Measurements from ENCODE around the gene UBXN7. TPM values are rescaled to one million over a fixed set of nuclear protein-coding genes. Genes with fewer than 3 reads are reported as not detected.

The UBXN7 gene
- total and polyA plus RNA-seq, 2 of the 8 experiments (the other 6 are each of a cell fraction or from before 2014, with no cell fraction given) = 18.5 to 109 TPM

- Histone ChIP-seq H3K79me1 (ENCODE audit: low read depth, low read length) (no peaks in the 10 kb centered on the region), H3K27ac (ENCODE audit: low read depth, low read length) (no peak overlapping the region), H3K4ac (replicated peaks; ENCODE audit: insufficient read length, low read depth, low read length) (no peak overlapping the region), H3K79me2 (ENCODE audit: control insufficient read depth in 1 of 2, insufficient read depth in 2 of 2, low read length in 2 of 2) (no peaks in the 10 kb centered on the region), H4K20me1 (replicated peaks in 1 of 2; ENCODE audit: control insufficient read depth in 1 of 2, insufficient read depth in 2 of 2, low read length in 2 of 2) (no peaks in the 10 kb centered on the region), H3K4me1 (replicated peaks in 1 of 4; ENCODE audit: control insufficient read depth in 3 of 4, insufficient read depth in 4 of 4, low read length in 3 of 4) (no peaks in the 10 kb centered on the region), H3K9ac (replicated peaks in 1 of 4; ENCODE audit: extremely low read depth in 1 of 4, low read depth in 3 of 4, low read length in 3 of 4) (no peak overlapping the region), H2BK20ac (ENCODE audit: low read length) (no peak overlapping the region), H3K9me3 (ENCODE audit: insufficient read depth in 2 of 2, low read depth in 1 of 2, low read length in 1 of 2) (no peaks in the 10 kb centered on the region), H4K91ac (replicated peaks; ENCODE audit: insufficient read length, low read length) (no peak overlapping the region), H4K5ac (ENCODE audit: insufficient read length, low read depth, low read length) (no peak overlapping the region), H3K14ac (ENCODE audit: insufficient read length) (no peak overlapping the region), H2AFZ (ENCODE audit: low read length) (no peak overlapping the region), H2BK120ac (replicated peaks; ENCODE audit: low read depth, low read length) (no peak overlapping the region), H3K4me3 (ENCODE audit: extremely low read depth in 1 of 4, insufficient read depth in 2 of 4, low read depth in 3 of 4, low read length in 4 of 4) (no peak overlapping the region), H2BK12ac (ENCODE audit: low read depth, low read length) (no peak overlapping the region), H3K36me3 (ENCODE audit: control insufficient read depth in 2 of 4, insufficient read depth in 4 of 4, low read length in 3 of 4) (no peaks in the 10 kb centered on the region), H2BK5ac (ENCODE audit: low read depth, low read length) (no peak overlapping the region), H4K8ac (ENCODE audit: extremely low read depth, insufficient read depth, low read length) (no peak overlapping the region), H3K23me2 (ENCODE audit: low read depth, low read length) (peaks cover 10% of the 10 kb centered on the region; the same call in 1 of the 2 replicates), H2BK15ac (ENCODE audit: low read length) (no peak overlapping the region), H3K23ac (ENCODE audit: insufficient read length) (no peak overlapping the region), H2AK5ac (ENCODE audit: low read depth, low read length) (no peak overlapping the region), H3K4me2 (ENCODE audit: insufficient read depth in 1 of 2, low read depth in 2 of 2, low read length in 2 of 2) (no peak overlapping the region), H3K56ac (replicated peaks; ENCODE audit: insufficient read length, low read depth, low read length) (no peak overlapping the region), H3K27me3 (replicated peaks in 1 of 4; ENCODE audit: control insufficient read depth in 3 of 4, extremely low read depth in 1 of 4, insufficient read depth in 3 of 4, low read length in 3 of 4) (no peaks in the 10 kb centered on the region), H3K18ac (ENCODE audit: extremely low read depth, low read length) (no peak overlapping the region)
- ChIA-PET CTCF (ENCODE audit: partially characterized antibody) (interaction anchor here (0.7 to 0.9 kb wide), 4 partner anchors 11 to 117 kb away, joined by 3 to 4 read pairs (median 3); no protein-coding TSS in a partner anchor), POLR2A (ENCODE audit: partially characterized antibody) (no interaction called here)
- TF ChIP-seq KDM1A (IDR thresholded peaks at IDR 0.05; ENCODE audit: borderline replicate concordance, low read length) = no peak
- TF ChIP-seq RBBP5 (IDR thresholded peaks at IDR 0.05; ENCODE audit: borderline replicate concordance, low read depth, low read length) = no peak
- TF ChIP-seq MAFK (IDR thresholded peaks at IDR 0.05; ENCODE audit: low read depth, low read length) = no peak
- TF ChIP-seq TBP (IDR thresholded peaks at IDR 0.05; ENCODE audit: low read depth, low read length) = no peak
- TF ChIP-seq SIX5 (IDR thresholded peaks at IDR 0.05; ENCODE audit: low read depth, low read length) = no peak
- TF ChIP-seq HDAC6 (IDR thresholded peaks at IDR 0.05; ENCODE audit: low read depth, low read length) = no peak
- no peak for TF ChIP-seq CHD2 (IDR thresholded peaks at IDR 0.05; ENCODE audit: low read length)
- TF ChIP-seq POU5F1 (IDR thresholded peaks at IDR 0.05; ENCODE audit: low read depth, low read length) = no peak
- no peak for TF ChIP-seq MAX (IDR thresholded peaks at IDR 0.05)
- no peak for TF ChIP-seq NRF1 (IDR thresholded peaks at IDR 0.05; ENCODE audit: low read depth, low read length)
- TF ChIP-seq ATF2 (IDR thresholded peaks at IDR 0.05; ENCODE audit: low read length) = no peak
- TF ChIP-seq CBX8 (IDR thresholded peaks at IDR 0.05; ENCODE audit: borderline replicate concordance, low read depth, low read length) = no peak
- 94% methylated on average over 4 of the region's 4 CpGs; no CpG with 5 or more reads in 1 of the 2 experiments for WGBS, 2 experiments (ENCODE audit: extremely low coverage in 1 of 2, insufficient coverage in 1 of 2, insufficient read length in 1 of 2, insufficient replicate concordance in 2 of 2, low coverage in 1 of 2, low lambda C conversion rate in 2 of 2, missing lambda C conversion rate in 1 of 2)
- no peak for DNase-seq (ENCODE audit: low read depth in 1 of 2, low spot score in 2 of 2)
- no peak for FAIRE-seq
These were observed 25.8 kb upstream of the UBXN7 start for GRCh38 chr3:196458063-196458462.

Measured in H1 (cell line).